Right lobe of liver (tissue), 4 donors: ENCODE results near the gene ZNF253.

Experiments used
- POLR2A ChIP-seq: fragments of 450-650 bp; IDR thresholded peaks from one replicate; pipeline ENCODE4 v1.6.1; 2017; ENCODE audit warnings: antibody characterized with exemption, mild to moderate bottlenecking
- TF ChIP-seq, protein P1 (sequence below), 4 donors: fragments of 200-600 bp in 3 of 4; fragments of 450-650 bp in 1 of 4; IDR thresholded peaks; one replicate each; pipeline versions ENCODE4 v1.5.1 to v1.8.0; 2016 to 2022; ENCODE audit warnings: antibody characterized with exemption in 4 of 4, mild to moderate bottlenecking in 2 of 4
- donor health status: DM: no; HTN: no; CAD: no.
- donor health status: DM: no; HTN: no; CAD: no.
- donor health status: DM: no; HTN: yes; CAD: no.

- TF ChIP-seq, protein P1, sequence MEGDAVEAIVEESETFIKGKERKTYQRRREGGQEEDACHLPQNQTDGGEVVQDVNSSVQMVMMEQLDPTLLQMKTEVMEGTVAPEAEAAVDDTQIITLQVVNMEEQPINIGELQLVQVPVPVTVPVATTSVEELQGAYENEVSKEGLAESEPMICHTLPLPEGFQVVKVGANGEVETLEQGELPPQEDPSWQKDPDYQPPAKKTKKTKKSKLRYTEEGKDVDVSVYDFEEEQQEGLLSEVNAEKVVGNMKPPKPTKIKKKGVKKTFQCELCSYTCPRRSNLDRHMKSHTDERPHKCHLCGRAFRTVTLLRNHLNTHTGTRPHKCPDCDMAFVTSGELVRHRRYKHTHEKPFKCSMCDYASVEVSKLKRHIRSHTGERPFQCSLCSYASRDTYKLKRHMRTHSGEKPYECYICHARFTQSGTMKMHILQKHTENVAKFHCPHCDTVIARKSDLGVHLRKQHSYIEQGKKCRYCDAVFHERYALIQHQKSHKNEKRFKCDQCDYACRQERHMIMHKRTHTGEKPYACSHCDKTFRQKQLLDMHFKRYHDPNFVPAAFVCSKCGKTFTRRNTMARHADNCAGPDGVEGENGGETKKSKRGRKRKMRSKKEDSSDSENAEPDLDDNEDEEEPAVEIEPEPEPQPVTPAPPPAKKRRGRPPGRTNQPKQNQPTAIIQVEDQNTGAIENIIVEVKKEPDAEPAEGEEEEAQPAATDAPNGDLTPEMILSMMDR (IDR thresholded peaks at IDR 0.05), result no peak
- TF ChIP-seq POLR2A, result no peak
Observed at GRCh38 chr19:19873381-19873780, 7.7 kb downstream of the ZNF253 start.
